ENCODE data around the gene TEX29.

The TEX29 gene

GRCh38 chr13:111390522-111391270 lies 70.3 kb downstream of the TEX29 start:
- no peak for DNase-seq (ENCODE audit: low read depth, low spot score)

GRCh38 chr13:111392486-111392885 lies 72.0 kb downstream of the TEX29 start:
- no peak for DNase-seq (ENCODE audit: low read depth, low spot score)

DNA sequence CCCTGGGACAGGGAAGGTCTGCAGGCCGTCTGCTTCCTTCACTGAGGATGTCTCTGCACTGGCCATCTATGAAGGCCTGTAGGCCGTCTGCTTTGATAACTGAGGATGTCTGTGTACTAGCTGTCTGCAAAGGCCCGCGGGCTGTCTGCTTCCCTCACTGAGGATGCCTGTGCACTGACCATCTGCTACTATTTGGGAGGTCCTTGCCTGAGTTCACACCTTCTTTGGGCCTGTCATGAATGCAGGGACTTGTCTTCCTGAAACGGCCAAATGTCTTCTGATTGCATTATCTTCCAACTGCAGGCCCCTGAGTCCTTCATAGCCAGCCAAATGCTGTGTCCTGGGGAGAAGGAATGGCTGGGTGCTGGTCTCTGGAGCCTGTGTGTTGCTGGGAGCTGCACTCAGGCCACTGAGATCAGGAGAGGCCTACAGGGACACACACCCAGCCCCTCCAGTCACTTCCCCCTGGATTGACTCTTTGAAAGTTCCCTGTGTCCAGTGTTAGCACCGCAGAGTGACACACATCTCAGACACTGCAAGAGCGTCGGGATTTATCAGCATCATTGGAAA lies 72.9 kb downstream of the TEX29 start:
- DNase-seq (ENCODE audit: low read depth, low spot score), result no peak

All from brain pericyte (primary cell).